ENCODE measurements around the gene ARF1.
A peak's percentile ranks its signal among the peaks of the same experiment; 100 is the strongest.

Gene ARF1

DNA sequence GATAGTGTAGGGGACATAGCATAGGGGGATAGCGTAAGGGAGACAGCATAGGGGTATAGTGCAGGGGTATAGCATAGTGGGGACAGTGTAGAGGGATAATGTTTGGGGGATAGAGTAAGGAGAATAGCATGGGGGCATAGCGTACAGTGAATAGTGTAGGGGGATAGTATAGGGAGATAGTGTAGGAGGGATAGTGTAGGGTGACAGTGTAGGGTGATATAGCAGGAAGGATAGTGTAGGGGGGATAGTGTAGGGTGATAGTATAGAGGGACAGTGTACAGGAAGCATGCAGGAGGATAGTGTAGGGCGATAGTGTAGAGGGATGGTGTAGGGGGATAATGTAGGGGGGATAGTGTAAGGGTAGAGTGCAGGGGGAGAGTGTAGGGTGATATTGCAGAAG, 11.7 kb upstream of the ARF1 start:
- TF ChIP-seq, protein P1, sequence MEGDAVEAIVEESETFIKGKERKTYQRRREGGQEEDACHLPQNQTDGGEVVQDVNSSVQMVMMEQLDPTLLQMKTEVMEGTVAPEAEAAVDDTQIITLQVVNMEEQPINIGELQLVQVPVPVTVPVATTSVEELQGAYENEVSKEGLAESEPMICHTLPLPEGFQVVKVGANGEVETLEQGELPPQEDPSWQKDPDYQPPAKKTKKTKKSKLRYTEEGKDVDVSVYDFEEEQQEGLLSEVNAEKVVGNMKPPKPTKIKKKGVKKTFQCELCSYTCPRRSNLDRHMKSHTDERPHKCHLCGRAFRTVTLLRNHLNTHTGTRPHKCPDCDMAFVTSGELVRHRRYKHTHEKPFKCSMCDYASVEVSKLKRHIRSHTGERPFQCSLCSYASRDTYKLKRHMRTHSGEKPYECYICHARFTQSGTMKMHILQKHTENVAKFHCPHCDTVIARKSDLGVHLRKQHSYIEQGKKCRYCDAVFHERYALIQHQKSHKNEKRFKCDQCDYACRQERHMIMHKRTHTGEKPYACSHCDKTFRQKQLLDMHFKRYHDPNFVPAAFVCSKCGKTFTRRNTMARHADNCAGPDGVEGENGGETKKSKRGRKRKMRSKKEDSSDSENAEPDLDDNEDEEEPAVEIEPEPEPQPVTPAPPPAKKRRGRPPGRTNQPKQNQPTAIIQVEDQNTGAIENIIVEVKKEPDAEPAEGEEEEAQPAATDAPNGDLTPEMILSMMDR (IDR thresholded peaks at IDR 0.05), result no peak
- Mint-ChIP-seq H3K9me3 (no peaks in the 10 kb centered on the region), H3K4me3 (no peak overlapping the region), H3K27ac (no peak overlapping the region), H3K27me3 (ENCODE audit: low read depth, poor library complexity) (peaks cover 24% of the 10 kb centered on the region), H3K4me1 (peaks cover 16% of the 10 kb centered on the region), H3K36me3 (ENCODE audit: low read depth) (no peaks in the 10 kb centered on the region)
- no peak for DNase-seq

GRCh38 chr1:228071839-228072657, 10.5 kb upstream of the ARF1 start:
- no peaks in the 10 kb centered on the region for H3K36me3 Mint-ChIP-seq (ENCODE audit: low read depth)
- DNase-seq, result no peak
- H3K4me3 Mint-ChIP-seq, result no peak overlapping the region
- H3K27me3 Mint-ChIP-seq (ENCODE audit: low read depth, poor library complexity), result peaks cover 24% of the 10 kb centered on the region
- no peaks in the 10 kb centered on the region for H3K9me3 Mint-ChIP-seq
- TF ChIP-seq, protein P1 (IDR thresholded peaks at IDR 0.05), result no peak
- H3K27ac Mint-ChIP-seq, result no peak overlapping the region
- peaks cover 13% of the 10 kb centered on the region for H3K4me1 Mint-ChIP-seq

DNA sequence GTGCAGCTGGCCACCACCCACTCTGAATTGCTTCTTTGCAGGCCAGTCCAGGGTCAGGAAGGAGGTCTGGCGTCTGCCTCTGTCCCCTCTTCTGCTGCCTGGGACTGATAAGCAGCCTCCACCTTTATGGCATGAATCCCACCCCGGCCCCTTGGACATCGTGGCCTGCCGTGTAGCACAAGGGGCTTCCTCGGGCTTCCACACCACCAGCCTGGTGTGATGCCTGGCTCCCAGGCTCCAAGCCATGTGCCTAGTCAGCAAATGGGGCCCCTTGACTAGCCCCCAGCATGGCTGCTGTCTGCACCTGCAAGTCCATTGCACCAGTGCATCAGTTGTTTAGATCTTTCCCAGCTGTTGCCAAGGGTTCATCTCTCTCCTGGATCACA, 9.9 kb upstream of the ARF1 start:
- DNase-seq, result no peak
- H3K36me3 Mint-ChIP-seq (ENCODE audit: low read depth), result no peaks in the 10 kb centered on the region
- H3K9me3 Mint-ChIP-seq, result no peaks in the 10 kb centered on the region
- peaks cover 24% of the 10 kb centered on the region for H3K27me3 Mint-ChIP-seq (ENCODE audit: low read depth, poor library complexity)
- no peak overlapping the region for H3K4me3 Mint-ChIP-seq
- TF ChIP-seq, protein P1 (IDR thresholded peaks at IDR 0.05), result no peak
- H3K27ac Mint-ChIP-seq, result no peak overlapping the region
- peaks cover 17% of the 10 kb centered on the region for H3K4me1 Mint-ChIP-seq

- no peaks in the 10 kb centered on the region for H3K9me3 Mint-ChIP-seq
- peaks cover 23% of the 10 kb centered on the region for H3K27me3 Mint-ChIP-seq (ENCODE audit: low read depth, poor library complexity)
- H3K4me1 Mint-ChIP-seq, result peaks cover 19% of the 10 kb centered on the region
- TF ChIP-seq, protein P1 (IDR thresholded peaks at IDR 0.05), result no peak
- H3K27ac Mint-ChIP-seq, result no peak overlapping the region
- H3K36me3 Mint-ChIP-seq (ENCODE audit: low read depth), result no peaks in the 10 kb centered on the region
- no peak for DNase-seq
- no peak overlapping the region for H3K4me3 Mint-ChIP-seq
These were observed 9.2 kb upstream of the ARF1 start for GRCh38 chr1:228073061-228073856.

DNA sequence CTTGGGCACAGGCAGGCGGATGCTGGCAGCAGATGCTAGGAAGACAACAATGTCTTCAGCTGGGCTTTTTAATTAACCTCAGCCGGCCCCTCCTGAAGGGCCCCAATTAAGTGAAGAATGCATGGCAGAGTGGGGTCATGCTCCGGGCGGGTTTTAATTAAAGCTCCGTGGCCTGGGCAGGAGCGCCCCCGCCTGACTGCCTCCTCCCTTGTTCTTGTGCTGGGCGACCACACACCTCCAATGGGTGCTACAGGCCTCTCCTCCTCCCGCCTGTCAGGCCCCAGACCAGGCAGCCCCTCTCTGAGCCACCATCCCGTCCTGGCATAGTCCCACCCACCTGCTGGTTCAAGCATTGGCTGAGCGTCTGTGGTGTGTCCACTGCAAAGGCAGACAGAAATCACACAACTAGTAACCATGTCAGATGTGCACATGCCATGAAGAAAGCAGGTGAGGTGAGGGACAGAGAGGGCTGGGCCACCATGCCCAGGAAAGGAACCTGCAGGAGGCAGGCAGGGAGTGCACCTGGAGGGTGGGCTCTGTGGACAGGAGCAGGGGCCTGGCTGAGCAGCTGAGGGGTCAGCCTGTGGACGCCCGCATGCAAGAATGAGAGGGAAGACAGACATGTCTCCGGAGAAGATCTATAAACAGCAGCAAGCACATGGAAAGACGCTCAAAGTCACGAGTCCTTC, 8.5 kb upstream of the ARF1 start:
- no peak overlapping the region for H3K4me3 Mint-ChIP-seq
- H3K9me3 Mint-ChIP-seq, result no peaks in the 10 kb centered on the region
- no peak overlapping the region for H3K27ac Mint-ChIP-seq
- peak; percentile 36 for DNase-seq
- H3K27me3 Mint-ChIP-seq (ENCODE audit: low read depth, poor library complexity), result peaks cover 21% of the 10 kb centered on the region
- H3K4me1 Mint-ChIP-seq, result peaks cover 24% of the 10 kb centered on the region
- no peaks in the 10 kb centered on the region for H3K36me3 Mint-ChIP-seq (ENCODE audit: low read depth)
- TF ChIP-seq, protein P1 (IDR thresholded peaks at IDR 0.05), result no peak

Data from nephron progenitor cell (in vitro differentiated cells).